ENCODE data around the gene BAX.
A peak's percentile ranks its signal among the peaks of the same experiment; 100 is the strongest.

The BAX gene

GRCh38 chr19:48962029-48962848, 7.6 kb downstream of the BAX start:
- H3K4me3 ChIP-seq (ENCODE audit: low read length): peak overlapping the region; percentile 7; the same call in 1 of the 2 replicates
- no peaks in the 10 kb centered on the region for H3K36me3 ChIP-seq (replicated peaks; ENCODE audit: insufficient read depth, low read length)
- H3K4me1 ChIP-seq (ENCODE audit: low read length): peaks cover 30% of the 10 kb centered on the region
- H3K27ac ChIP-seq (ENCODE audit: low read length): peak overlapping the region; percentile 54; the same call in 1 of the 2 replicates
- peak; percentile 59 for DNase-seq
- H3K9me3 ChIP-seq (replicated peaks; ENCODE audit: insufficient read depth, low read length): no peaks in the 10 kb centered on the region
- peaks cover 39% of the 10 kb centered on the region for H3F3A ChIP-seq (ENCODE audit: insufficient read depth, low read length)
- H3K79me2 ChIP-seq (ENCODE audit: low read length): peaks cover 21% of the 10 kb centered on the region
- TF ChIP-seq EZH2phosphoT487 (IDR thresholded peaks at IDR 0.05; ENCODE audit: low read length) (no peak), EZH2 (optimal IDR thresholded peaks at IDR 0.05; ENCODE audit: low read depth, low read length) (no peak), CTCF (IDR thresholded peaks at IDR 0.05; ENCODE audit: low read length) (no peak)
- H3K4me2 ChIP-seq (ENCODE audit: low read depth, low read length): peak overlapping the region; percentile 44; the same call in 1 of the 2 replicates
- H3K9me2 ChIP-seq (replicated peaks; ENCODE audit: insufficient read depth, low read length): no peaks in the 10 kb centered on the region
- no peaks in the 10 kb centered on the region for H4K20me1 ChIP-seq (ENCODE audit: insufficient read depth, low read length)
- H3K27me3 ChIP-seq (replicated peaks; ENCODE audit: insufficient read depth, low read length): no peaks in the 10 kb centered on the region
- H3K9ac ChIP-seq (ENCODE audit: low read length): peak overlapping the region; percentile 46; the same call in 1 of the 2 replicates
- 0 out of 2 replicates have a peak overlapping the region, but pooled peaks have one; percentile 7 for H2AFZ ChIP-seq (ENCODE audit: low read length)

GRCh38 chr19:48962849-48963165, 8.1 kb downstream of the BAX start:
- Histone ChIP-seq H3K9me3 (replicated peaks; ENCODE audit: insufficient read depth, low read length) (no peaks in the 10 kb centered on the region), H3K79me2 (ENCODE audit: low read length) (peaks cover 21% of the 10 kb centered on the region), H3F3A (ENCODE audit: insufficient read depth, low read length) (peaks cover 45% of the 10 kb centered on the region), H3K4me3 (ENCODE audit: low read length) (0 out of 2 replicates have a peak overlapping the region, but pooled peaks have one; percentile 7), H3K27me3 (replicated peaks; ENCODE audit: insufficient read depth, low read length) (no peaks in the 10 kb centered on the region), H3K36me3 (replicated peaks; ENCODE audit: insufficient read depth, low read length) (no peaks in the 10 kb centered on the region), H2AFZ (ENCODE audit: low read length) (no peak overlapping the region), H3K4me1 (ENCODE audit: low read length) (peaks cover 35% of the 10 kb centered on the region), H3K27ac (ENCODE audit: low read length) (peak overlapping the region; percentile 66; the same call in 1 of the 2 replicates), H4K20me1 (ENCODE audit: insufficient read depth, low read length) (no peaks in the 10 kb centered on the region), H3K9ac (ENCODE audit: low read length) (peak overlapping the region; percentile 46; the same call in 1 of the 2 replicates), H3K4me2 (ENCODE audit: low read depth, low read length) (peak overlapping the region; percentile 44; the same call in 1 of the 2 replicates), H3K9me2 (replicated peaks; ENCODE audit: insufficient read depth, low read length) (no peaks in the 10 kb centered on the region)
- TF ChIP-seq EZH2phosphoT487 (IDR thresholded peaks at IDR 0.05; ENCODE audit: low read length) (no peak), EZH2 (optimal IDR thresholded peaks at IDR 0.05; ENCODE audit: low read depth, low read length) (no peak), CTCF (IDR thresholded peaks at IDR 0.05; ENCODE audit: low read length) (no peak)
- no peak for DNase-seq

- Histone ChIP-seq H3K9me3 (replicated peaks; ENCODE audit: insufficient read depth, low read length) (no peaks in the 10 kb centered on the region), H3K4me1 (ENCODE audit: low read length) (peaks cover 42% of the 10 kb centered on the region), H3K9me2 (replicated peaks; ENCODE audit: insufficient read depth, low read length) (no peaks in the 10 kb centered on the region), H4K20me1 (ENCODE audit: insufficient read depth, low read length) (no peaks in the 10 kb centered on the region), H3K36me3 (replicated peaks; ENCODE audit: insufficient read depth, low read length) (no peaks in the 10 kb centered on the region), H3K9ac (ENCODE audit: low read length) (peak overlapping the region; percentile 41; the same call in 1 of the 2 replicates), H2AFZ (ENCODE audit: low read length) (peak overlapping the region; percentile 10), H3F3A (ENCODE audit: insufficient read depth, low read length) (peaks cover 53% of the 10 kb centered on the region), H3K79me2 (ENCODE audit: low read length) (peaks cover 21% of the 10 kb centered on the region), H3K4me3 (ENCODE audit: low read length) (peak overlapping the region; percentile 55; the same call in 1 of the 2 replicates), H3K4me2 (ENCODE audit: low read depth, low read length) (peak overlapping the region; percentile 75), H3K27me3 (replicated peaks; ENCODE audit: insufficient read depth, low read length) (no peaks in the 10 kb centered on the region), H3K27ac (ENCODE audit: low read length) (peak overlapping the region; percentile 66; the same call in 1 of the 2 replicates)
- peak; percentile 43 for DNase-seq
- TF ChIP-seq CTCF (IDR thresholded peaks at IDR 0.05; ENCODE audit: low read length) (no peak), EZH2phosphoT487 (IDR thresholded peaks at IDR 0.05; ENCODE audit: low read length) (no peak), EZH2 (optimal IDR thresholded peaks at IDR 0.05; ENCODE audit: low read depth, low read length) (no peak)
These were observed 8.9 kb downstream of the BAX start for GRCh38 chr19:48963371-48964204.
